Measurements from ENCODE around the gene IPO9.
"Not testable (repeated sequence)": the region's sequence is repeated elsewhere in the genome, so short reads cannot be mapped to it uniquely, and the experiment has no call there.

The IPO9 gene

DNA sequence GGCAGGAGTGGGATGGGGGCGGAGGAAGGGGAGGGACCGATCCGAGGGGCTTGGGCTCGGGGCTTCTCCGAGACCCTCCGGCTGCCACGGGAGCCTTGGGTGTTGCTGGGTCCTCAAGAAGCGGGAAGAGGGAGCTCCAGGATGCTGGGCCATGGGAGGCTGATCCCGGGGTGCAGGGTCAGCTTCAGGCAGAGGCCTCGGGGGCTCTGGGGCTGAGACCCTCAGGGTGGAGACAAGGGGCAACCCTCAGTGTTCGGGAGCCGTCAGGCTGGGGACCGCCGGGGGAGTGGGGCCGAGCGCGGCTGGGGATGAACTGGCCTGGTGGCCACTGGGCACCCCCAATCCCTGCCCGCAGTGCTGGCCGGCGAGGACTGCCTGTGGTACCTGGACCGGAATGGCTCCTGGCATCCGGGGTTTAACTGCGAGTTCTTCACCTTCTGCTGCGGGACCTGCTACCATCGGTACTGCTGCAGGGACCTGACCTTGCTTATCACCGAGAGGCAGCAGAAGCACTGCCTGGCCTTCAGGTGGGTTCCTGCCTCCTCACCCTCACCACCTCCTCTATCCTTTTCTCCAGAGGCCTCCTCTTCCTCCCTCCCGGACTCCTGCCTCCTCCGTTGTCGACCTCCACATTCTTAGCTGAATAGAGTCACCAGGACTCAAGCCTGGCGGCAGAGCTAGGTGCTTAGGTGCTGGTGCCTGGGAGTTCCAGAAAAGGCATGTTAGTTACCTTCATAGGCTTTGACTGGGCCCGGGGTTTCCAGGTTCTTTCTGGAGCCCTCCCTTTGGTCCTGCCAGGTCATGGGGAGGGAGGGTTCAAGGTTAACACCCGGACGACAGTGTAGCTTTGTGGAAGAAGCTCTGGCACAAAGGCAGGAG lies 60.4 kb downstream of the IPO9 start:
- DNase-seq: no peak

DNA sequence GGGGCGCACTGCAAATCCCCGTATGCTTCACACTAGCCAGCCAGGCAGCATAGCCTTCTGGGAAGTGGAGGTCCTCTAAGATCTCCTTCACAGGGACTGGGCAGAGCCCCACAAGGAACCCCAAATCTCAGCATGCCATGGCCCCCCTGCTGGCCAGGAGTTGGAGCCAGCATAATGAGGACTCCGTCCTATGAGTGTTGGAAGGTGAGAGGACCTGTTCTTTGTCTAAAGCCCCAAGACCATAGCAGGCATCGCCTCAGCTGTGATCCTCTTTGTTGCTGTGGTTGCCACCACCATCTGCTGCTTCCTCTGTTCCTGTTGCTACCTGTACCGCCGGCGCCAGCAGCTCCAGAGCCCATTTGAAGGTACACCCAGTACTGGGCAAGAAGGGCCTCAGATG lies 61.3 kb downstream of the IPO9 start:
- DNase-seq: no peak

DNA sequence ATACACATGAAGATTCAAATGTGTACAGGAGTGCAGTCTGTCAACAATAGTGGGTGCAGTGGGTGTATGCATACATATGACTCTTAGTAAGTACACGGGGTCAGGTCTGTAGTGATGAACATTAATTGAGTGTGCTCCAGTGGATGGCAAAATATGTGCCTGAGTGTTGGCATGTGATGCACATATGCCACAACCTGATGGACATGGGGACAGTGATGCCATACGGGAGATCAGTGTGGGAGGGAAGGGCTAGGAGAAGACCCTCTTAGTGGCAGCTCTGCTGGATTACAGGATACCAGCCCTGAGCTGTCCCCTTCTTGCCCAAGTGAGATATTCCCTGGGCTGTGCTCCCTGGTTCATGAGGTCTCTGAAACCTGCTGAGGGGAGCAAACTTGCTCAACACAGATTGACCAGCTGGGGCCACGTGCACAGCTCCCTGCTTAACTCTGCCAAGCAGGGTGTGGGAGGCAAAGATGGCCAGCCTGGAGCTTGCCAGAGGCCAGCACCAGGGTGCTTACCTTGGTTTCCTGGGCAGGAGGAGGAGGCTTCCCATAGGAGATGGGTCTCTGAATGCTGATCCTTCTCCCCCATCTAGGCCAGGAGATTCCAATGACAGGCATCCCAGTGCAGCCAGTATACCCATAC lies 62.0 kb downstream of the IPO9 start:
- DNase-seq: no peak

GRCh38 chr1:201891451-201892045 lies 62.6 kb downstream of the IPO9 start:
- no peak for DNase-seq

DNA sequence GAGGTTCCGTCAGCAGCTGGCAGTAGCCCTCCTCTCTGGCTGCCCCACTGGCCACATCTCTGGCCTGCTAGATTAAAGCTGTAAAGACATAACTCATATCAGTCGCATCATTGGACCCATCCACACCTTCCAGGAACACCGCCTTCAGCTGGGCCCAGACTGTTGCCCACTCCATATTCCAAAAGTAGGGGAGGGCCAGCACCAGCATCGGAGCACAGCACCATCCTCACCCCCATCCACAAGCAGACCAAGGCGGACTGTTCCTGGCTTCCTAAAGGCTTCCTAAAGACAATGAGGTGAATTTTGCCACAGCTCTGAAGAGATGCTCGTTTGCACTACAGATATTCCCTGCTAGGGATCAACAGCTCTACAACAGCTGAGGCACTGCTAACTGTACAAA lies 63.3 kb downstream of the IPO9 start:
- DNase-seq: no peak

GRCh38 chr1:201893431-201893830 lies 64.5 kb downstream of the IPO9 start:
- DNase-seq: no peak

DNA sequence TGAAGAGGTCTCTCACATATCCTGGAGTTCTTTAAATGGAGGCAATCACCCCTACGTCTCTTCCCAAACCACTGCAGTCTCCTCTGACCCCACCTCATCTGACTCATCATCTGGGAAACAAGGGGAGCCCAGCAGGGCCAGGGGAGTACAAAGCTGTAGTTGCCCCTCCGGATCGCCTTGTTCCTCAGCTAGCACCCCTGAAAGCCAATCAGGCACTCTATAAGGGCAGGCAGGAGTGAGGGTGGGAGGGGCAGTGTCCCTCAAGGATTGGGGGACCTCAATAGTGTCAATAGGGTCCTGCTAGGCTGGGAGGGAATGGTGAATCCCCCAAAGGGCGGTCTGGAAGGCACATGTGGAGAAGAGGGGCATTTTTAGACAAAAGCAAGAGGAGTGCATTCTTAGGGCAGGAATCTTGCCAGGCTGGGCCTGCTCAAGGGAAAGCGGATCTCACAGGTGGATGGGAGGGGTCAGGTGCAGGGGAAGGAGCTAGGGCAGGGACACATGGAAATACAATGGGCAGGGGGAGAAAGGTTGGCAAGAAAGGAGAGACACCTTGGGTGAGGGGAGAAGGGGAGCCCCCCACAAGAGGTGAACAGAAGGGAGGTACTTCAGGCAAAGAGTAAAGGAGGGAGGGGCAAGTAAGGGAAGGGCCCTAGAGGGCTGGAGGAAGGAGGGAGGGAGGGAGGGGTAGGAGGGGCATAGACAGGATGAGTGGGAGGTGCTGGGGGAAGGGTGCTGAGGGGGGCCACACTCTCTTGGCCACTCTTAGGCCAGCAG lies 65.6 kb downstream of the IPO9 start:
- DNase-seq: no peak

DNA sequence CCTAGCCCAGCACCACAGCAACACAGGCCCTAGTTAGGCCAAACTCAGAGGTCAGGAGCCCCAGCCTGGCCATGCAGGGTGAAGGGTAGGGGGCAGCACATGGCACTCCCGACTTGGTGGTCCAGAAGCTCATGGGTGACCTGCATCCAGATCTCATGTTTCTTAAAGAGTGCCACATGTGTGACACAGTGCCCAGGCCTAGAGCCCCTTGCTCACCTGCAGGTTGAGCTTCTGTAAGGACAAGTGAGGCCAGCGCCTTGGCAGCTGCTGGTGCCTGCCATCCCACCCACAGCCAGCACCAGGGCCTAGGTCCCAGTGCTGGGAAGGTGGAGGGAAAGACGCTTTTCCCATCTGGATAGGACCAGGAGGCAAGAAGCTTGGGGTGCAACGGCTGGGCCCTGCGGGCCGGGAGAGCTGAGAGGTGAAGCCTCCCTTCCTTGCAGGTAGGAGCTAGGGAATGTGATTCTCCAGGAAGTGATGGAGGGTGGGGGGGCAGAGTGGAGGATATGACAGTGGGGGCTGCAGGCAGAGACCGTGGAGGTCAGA lies 66.2 kb downstream of the IPO9 start:
- DNase-seq: no peak

DNA sequence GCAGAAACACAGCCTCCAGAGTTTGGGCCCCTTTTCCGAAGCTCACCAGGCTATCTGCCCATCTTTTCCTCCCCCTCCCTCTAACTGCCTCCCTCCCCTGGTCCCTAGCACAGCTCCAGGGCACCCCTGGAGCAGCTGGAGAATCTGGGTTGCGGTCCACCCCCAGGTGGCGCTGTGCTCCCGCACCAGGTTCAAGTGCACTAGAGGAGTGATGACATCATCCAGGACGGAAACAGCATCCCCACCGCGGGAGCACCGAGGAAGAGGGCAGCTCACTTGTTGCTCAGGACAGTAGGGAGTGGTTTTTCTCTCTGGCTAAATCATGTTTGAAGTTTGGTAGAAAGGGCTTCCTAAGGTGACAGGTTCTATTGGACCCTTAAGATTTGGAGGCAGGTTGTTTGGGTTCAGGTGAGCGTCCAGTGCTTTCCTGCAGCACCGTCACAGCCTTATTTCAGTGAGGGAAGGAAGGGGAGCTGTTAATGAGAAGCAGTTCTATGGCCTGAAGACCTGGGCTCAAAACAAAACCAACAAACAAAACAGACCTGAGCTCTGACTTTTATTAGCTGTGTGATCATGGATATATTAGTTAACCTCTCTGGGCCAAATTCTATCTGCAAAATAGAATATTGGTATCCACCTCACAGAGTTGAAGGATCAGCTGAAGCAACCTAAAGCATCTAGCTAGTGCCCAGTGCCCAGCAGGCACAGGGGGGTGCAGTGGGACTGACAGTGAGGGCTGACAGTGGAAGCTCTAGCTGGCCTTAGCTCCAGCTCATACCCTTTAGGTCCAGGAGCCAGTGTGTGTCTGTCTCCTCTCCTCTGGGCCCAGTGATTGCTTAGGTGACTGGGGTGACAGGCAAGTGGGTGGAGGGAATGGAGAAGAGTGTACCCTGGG lies 67.2 kb downstream of the IPO9 start:
- DNase-seq: peak; percentile 83

DNA sequence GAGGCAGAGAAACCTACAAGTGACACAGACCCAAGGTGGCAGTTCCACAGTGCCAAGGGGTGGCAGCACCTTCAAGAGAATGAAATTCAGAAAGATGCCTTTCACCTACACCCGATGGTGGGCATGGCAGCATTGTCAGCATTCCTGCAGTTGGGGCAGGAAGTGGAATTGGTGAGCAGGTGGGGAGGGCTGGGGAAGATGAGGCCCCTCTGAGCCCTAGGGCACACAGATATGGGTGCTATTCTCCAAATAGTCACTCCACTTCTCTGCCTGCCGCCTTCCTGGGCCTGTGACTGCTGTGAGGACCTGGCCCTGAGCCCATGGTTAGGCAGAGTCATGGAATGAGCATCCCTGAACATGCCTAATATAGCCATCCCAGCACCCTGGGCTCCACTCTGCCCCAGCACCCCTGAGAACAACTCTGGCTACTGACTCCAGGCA lies 68.0 kb downstream of the IPO9 start:
- no peak for DNase-seq

GRCh38 chr1:201898240-201898894 lies 69.4 kb downstream of the IPO9 start:
- no peak for DNase-seq

- no peak for DNase-seq
These were observed 70.0 kb downstream of the IPO9 start for GRCh38 chr1:201898992-201899391.

GRCh38 chr1:201899683-201900429 lies 70.9 kb downstream of the IPO9 start:
- DNase-seq: no peak

DNA sequence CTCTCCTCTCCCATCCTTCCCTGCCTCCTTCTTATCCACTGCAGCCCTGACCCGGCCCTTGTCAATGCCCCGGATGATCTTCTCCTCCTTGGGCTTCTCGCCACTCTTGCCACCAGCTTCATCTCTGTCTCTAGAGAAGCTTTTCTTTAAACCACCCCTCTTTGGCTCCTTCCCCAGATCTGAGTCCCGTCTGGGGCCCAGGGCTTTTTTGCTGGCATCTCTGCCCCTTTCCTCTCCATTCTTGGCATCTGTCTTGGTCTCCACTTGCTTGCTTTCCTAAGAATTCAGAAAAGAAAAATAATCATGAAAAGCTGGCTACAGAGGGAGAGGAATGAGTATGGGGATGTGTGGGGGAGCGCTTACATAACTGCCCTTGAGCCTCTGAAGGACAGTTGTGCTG lies 71.5 kb downstream of the IPO9 start:
- DNase-seq: no peak

GRCh38 chr1:201901036-201901435 lies 72.1 kb downstream of the IPO9 start:
- not testable (repeated sequence) for DNase-seq

- DNase-seq: no peak
These were observed 73.2 kb downstream of the IPO9 start for GRCh38 chr1:201902198-201902597.

- no peak for DNase-seq
These were observed 74.2 kb downstream of the IPO9 start for GRCh38 chr1:201903135-201903534.

DNA sequence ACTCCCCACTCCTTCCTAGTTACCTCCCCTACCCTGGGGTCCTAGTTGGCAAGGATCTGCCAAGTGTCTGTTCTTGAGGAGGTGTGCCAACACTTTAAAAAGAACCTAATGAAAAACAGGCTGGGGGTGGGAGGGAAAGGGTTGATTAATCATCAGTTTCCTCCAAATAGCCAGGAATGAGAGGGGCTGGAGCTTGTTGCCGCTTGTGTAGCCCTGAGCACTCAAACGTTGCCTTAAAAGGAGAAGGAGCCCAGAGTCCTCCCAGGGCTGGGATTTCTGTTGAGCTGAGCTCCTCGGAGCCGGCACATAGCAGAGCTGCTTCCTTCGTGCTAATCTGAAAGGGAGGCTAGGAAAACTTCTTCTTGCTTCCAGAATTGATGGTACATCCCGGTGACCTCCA lies 75.6 kb downstream of the IPO9 start:
- DNase-seq: no peak

DNA sequence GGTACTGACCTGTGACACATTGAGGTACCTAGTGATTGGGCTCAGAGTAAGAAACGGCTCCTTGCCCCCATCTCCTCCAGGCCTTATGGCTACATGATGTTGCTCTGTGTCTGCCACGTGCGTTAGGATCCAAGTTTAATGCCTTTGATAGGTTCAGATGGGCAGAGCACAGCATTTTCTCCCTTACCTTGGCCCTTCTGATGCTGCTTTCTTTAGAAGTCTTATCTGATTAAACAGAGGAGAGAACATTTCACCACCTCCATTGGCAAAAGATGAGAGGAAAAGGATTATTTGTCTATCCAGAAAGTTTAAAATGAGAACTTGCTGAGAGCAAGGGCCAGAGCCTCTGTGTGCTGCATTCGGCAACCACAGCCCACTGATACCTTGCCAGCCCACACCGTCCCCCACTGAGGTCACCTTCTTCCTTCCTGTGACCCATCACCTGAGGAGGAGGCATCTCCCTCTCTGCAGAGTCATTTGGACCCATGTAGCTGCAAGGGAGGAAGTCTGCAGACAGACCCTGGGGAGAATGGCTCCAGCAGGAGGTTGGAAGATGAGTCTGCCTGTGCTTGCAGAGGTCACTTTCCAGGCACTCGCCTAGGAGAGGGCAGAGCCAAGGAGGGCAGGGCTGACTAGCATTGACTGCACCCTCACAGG lies 76.4 kb downstream of the IPO9 start:
- no peak for DNase-seq

GRCh38 chr1:201906336-201906735 lies 77.4 kb downstream of the IPO9 start:
- no peak for DNase-seq

Data from DMS153 (cell line).